IPS-15b (cell line): ENCODE data around the gene HNRNPC.
"Not testable (repeated sequence)": the region's sequence is repeated elsewhere in the genome, so short reads cannot be mapped to it uniquely, and the experiment has no call there.

Source experiments
- H3K27me3 ChIP-seq: one replicate; pipeline ENCODE4 v1.6.1; 2013; ENCODE audit warnings: low read length; ENCODE audit not compliant: control insufficient read depth, insufficient read depth
- H3K36me3 ChIP-seq: one replicate; pipeline ENCODE4 v1.6.1; 2013; ENCODE audit warnings: low read length; ENCODE audit not compliant: control insufficient read depth, insufficient read depth
- H3K4me1 ChIP-seq: one replicate; pipeline ENCODE4 v1.6.1; 2013; ENCODE audit warnings: mild to moderate bottlenecking, low read length; ENCODE audit not compliant: control insufficient read depth, insufficient read depth
- H3K4me3 ChIP-seq: one replicate; pipeline ENCODE4 v1.5.1; 2013; ENCODE audit warnings: low read depth, low read length
- H3K9ac ChIP-seq: one replicate; pipeline ENCODE4 v1.6.1; 2013; ENCODE audit warnings: low read depth, mild to moderate bottlenecking, low read length
- H3K9me3 ChIP-seq: one replicate; pipeline ENCODE4 v1.6.1; 2013; ENCODE audit warnings: mild to moderate bottlenecking, low read length; ENCODE audit not compliant: control insufficient read depth, insufficient read depth

HNRNPC gene

GRCh38 chr14:21256102-21256447, 13.2 kb downstream of the HNRNPC start:
- H3K9ac ChIP-seq, H3K36me3 ChIP-seq, H3K4me3 ChIP-seq, H3K9me3 ChIP-seq, H3K4me1 ChIP-seq, H3K27me3 ChIP-seq: not testable (repeated sequence)

GRCh38 chr14:21255385-21256101, 13.7 kb downstream of the HNRNPC start:
- H3K36me3 ChIP-seq: peaks cover 4% of the 10 kb centered on the region
- no peaks in the 10 kb centered on the region for H3K9me3 ChIP-seq
- H3K4me1 ChIP-seq: no peaks in the 10 kb centered on the region
- H3K27me3 ChIP-seq: no peaks in the 10 kb centered on the region
- no peak overlapping the region for H3K9ac ChIP-seq
- no peak overlapping the region for H3K4me3 ChIP-seq

- Histone ChIP-seq H3K9me3 (no peaks in the 10 kb centered on the region), H3K27me3 (no peaks in the 10 kb centered on the region), H3K4me3 (no peak overlapping the region), H3K4me1 (no peaks in the 10 kb centered on the region), H3K36me3 (peaks cover 2% of the 10 kb centered on the region), H3K9ac (no peak overlapping the region)
Observed at GRCh38 chr14:21252149-21252548, 17.1 kb downstream of the HNRNPC start.

GRCh38 chr14:21251215-21251614, 18.0 kb downstream of the HNRNPC start:
- H3K27me3 ChIP-seq: no peaks in the 10 kb centered on the region
- H3K4me3 ChIP-seq: no peak overlapping the region
- no peak overlapping the region for H3K9ac ChIP-seq
- no peaks in the 10 kb centered on the region for H3K9me3 ChIP-seq
- H3K36me3 ChIP-seq: peaks cover 2% of the 10 kb centered on the region
- H3K4me1 ChIP-seq: no peaks in the 10 kb centered on the region

GRCh38 chr14:21248739-21249411, 20.4 kb downstream of the HNRNPC start:
- Histone ChIP-seq H3K27me3 (no peaks in the 10 kb centered on the region), H3K36me3 (peaks cover 2% of the 10 kb centered on the region), H3K9ac (no peak overlapping the region), H3K4me3 (no peak overlapping the region), H3K4me1 (no peaks in the 10 kb centered on the region), H3K9me3 (no peaks in the 10 kb centered on the region)

- Histone ChIP-seq H3K9ac (no peak overlapping the region), H3K4me3 (no peak overlapping the region), H3K36me3 (peaks cover 2% of the 10 kb centered on the region), H3K4me1 (no peaks in the 10 kb centered on the region), H3K27me3 (no peaks in the 10 kb centered on the region), H3K9me3 (no peaks in the 10 kb centered on the region)
Observed at GRCh38 chr14:21248338-21248737, 20.9 kb downstream of the HNRNPC start.

GRCh38 chr14:21245813-21246212, 23.4 kb downstream of the HNRNPC start:
- H3K9ac ChIP-seq: no peak overlapping the region
- no peaks in the 10 kb centered on the region for H3K4me1 ChIP-seq
- H3K36me3 ChIP-seq: no peaks in the 10 kb centered on the region
- no peak overlapping the region for H3K4me3 ChIP-seq
- no peaks in the 10 kb centered on the region for H3K9me3 ChIP-seq
- H3K27me3 ChIP-seq: no peaks in the 10 kb centered on the region

- H3K27me3 ChIP-seq: no peaks in the 10 kb centered on the region
- no peaks in the 10 kb centered on the region for H3K36me3 ChIP-seq
- no peak overlapping the region for H3K4me3 ChIP-seq
- H3K9ac ChIP-seq: no peak overlapping the region
- H3K9me3 ChIP-seq: no peaks in the 10 kb centered on the region
- H3K4me1 ChIP-seq: no peaks in the 10 kb centered on the region
Observed at GRCh38 chr14:21244544-21244943, 24.7 kb downstream of the HNRNPC start.

- H3K9me3 ChIP-seq: no peaks in the 10 kb centered on the region
- no peaks in the 10 kb centered on the region for H3K4me1 ChIP-seq
- H3K27me3 ChIP-seq: no peaks in the 10 kb centered on the region
- H3K9ac ChIP-seq: no peak overlapping the region
- H3K36me3 ChIP-seq: no peaks in the 10 kb centered on the region
- no peak overlapping the region for H3K4me3 ChIP-seq
Observed at GRCh38 chr14:21241218-21241819, 27.9 kb downstream of the HNRNPC start.

GRCh38 chr14:21240417-21240816, 28.8 kb downstream of the HNRNPC start:
- no peaks in the 10 kb centered on the region for H3K27me3 ChIP-seq
- no peak overlapping the region for H3K4me3 ChIP-seq
- H3K4me1 ChIP-seq: no peaks in the 10 kb centered on the region
- H3K9ac ChIP-seq: no peak overlapping the region
- no peaks in the 10 kb centered on the region for H3K36me3 ChIP-seq
- H3K9me3 ChIP-seq: no peaks in the 10 kb centered on the region

GRCh38 chr14:21238823-21239518, 30.3 kb downstream of the HNRNPC start:
- no peaks in the 10 kb centered on the region for H3K36me3 ChIP-seq
- H3K4me3 ChIP-seq: no peak overlapping the region

More at GRCh38 chr14:21238823-21239518, 30.3 kb downstream of the HNRNPC start:
- H3K9ac ChIP-seq: no peak overlapping the region
- H3K4me1 ChIP-seq: no peaks in the 10 kb centered on the region
- no peaks in the 10 kb centered on the region for H3K27me3 ChIP-seq
- H3K9me3 ChIP-seq: no peaks in the 10 kb centered on the region
